ENCODE results near the gene LRRIQ4.

The LRRIQ4 gene

GRCh38 chr3:169771497-169772304, 41.0 kb upstream of the LRRIQ4 start:
- no peak for TF ChIP-seq FOXP2 (optimal IDR thresholded peaks at IDR 0.05; ENCODE audit: borderline replicate concordance, extremely low read depth, extremely low read length, insufficient read depth)
- TF ChIP-seq POLR2AphosphoS5 (IDR thresholded peaks at IDR 0.05; ENCODE audit: low read depth, low read length): no peak
- TF ChIP-seq, protein P1, sequence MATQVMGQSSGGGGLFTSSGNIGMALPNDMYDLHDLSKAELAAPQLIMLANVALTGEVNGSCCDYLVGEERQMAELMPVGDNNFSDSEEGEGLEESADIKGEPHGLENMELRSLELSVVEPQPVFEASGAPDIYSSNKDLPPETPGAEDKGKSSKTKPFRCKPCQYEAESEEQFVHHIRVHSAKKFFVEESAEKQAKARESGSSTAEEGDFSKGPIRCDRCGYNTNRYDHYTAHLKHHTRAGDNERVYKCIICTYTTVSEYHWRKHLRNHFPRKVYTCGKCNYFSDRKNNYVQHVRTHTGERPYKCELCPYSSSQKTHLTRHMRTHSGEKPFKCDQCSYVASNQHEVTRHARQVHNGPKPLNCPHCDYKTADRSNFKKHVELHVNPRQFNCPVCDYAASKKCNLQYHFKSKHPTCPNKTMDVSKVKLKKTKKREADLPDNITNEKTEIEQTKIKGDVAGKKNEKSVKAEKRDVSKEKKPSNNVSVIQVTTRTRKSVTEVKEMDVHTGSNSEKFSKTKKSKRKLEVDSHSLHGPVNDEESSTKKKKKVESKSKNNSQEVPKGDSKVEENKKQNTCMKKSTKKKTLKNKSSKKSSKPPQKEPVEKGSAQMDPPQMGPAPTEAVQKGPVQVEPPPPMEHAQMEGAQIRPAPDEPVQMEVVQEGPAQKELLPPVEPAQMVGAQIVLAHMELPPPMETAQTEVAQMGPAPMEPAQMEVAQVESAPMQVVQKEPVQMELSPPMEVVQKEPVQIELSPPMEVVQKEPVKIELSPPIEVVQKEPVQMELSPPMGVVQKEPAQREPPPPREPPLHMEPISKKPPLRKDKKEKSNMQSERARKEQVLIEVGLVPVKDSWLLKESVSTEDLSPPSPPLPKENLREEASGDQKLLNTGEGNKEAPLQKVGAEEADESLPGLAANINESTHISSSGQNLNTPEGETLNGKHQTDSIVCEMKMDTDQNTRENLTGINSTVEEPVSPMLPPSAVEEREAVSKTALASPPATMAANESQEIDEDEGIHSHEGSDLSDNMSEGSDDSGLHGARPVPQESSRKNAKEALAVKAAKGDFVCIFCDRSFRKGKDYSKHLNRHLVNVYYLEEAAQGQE (IDR thresholded peaks at IDR 0.05; ENCODE audit: insufficient read depth in 1 of 2, low read depth in 2 of 2, low read length in 2 of 2): no peak
- no peak for TF ChIP-seq SIN3A (IDR thresholded peaks at IDR 0.05; ENCODE audit: borderline replicate concordance, insufficient read depth, low read length)
- no peak for TF ChIP-seq TAF1 (IDR thresholded peaks at IDR 0.05; ENCODE audit: borderline replicate concordance, insufficient read depth, low read length)

DNA sequence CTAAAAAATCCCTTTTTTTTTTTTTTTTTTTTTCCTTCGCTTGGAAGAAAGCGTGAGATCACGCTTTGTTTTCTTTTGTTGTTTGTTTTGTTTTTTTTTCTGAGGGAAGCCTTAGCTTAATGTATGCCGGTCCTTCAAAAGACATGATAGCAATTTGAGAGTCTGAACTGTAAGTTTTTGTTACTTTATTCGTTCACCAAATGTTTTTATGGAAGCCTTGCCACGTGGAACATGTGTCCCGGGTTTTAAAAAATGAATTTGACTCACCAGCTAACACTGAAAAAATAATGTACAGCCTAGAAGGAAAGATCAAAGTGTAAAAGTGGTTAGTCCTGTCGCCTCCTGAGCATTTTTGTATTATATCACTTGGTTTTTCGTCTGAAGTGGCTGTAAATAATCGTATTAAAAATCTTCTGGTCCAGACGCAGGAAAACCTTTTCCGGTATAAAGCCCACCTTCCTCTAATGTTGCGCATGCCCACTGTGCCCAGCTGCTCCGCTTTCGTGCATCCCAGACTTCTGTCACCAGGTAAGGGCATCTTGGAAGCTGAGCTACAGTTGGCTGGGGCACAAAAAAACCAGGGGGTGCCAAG, 40.3 kb upstream of the LRRIQ4 start:
- TF ChIP-seq SIN3A (IDR thresholded peaks at IDR 0.05; ENCODE audit: borderline replicate concordance, insufficient read depth, low read length): no peak
- TF ChIP-seq FOXP2 (optimal IDR thresholded peaks at IDR 0.05; ENCODE audit: borderline replicate concordance, extremely low read depth, extremely low read length, insufficient read depth): no peak
- TF ChIP-seq TAF1 (IDR thresholded peaks at IDR 0.05; ENCODE audit: borderline replicate concordance, insufficient read depth, low read length): no peak
- no peak; the same call in 1 of the 2 replicates for TF ChIP-seq POLR2AphosphoS5 (IDR thresholded peaks at IDR 0.05; ENCODE audit: low read depth, low read length)
- TF ChIP-seq, protein P1 (IDR thresholded peaks at IDR 0.05; ENCODE audit: insufficient read depth in 1 of 2, low read depth in 2 of 2, low read length in 2 of 2): no peak

DNA sequence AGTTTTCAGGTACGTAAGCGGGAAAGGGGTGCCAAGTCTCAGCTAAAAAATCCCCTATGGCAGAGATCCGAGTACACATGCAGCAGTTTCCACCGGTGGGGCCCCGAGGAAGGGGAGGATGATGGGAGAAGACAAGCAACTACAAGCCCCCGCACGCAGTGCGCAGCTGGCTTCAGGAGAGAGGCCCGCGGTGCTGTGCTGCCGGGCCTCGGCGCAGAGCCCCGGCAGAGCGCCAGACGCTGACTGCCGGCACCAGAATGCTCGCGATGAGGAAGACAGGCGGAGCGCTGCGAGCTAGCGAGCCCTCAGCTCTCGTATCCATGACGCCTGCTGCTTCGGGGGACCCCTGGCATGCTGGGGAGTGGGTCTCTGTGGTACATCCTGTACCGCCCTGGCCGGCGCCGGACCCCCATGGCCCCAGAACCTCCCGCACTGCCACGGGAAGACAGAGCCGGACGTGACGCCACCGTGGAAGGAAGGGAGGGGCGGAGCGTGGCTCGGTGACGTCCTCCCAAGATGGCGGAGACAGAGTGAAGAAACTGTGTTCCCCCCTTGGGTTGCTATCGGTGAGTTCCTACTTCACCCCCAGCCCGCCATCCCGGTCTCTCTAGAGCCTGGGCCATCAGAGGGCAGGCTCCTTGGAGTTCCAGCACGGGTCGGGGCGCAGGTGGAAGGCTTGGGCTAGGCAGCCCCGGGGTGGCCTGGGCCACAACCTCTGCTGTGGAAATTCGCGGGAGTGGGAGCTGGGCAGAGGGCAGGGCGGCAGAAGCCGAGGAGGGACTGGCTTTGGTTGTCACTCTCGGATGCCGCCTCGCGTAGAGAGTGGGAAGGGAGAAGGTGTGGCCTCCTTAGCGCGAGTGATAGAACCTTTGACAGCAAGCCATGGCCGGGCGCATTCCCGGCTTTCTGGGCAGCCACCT, 39.5 kb upstream of the LRRIQ4 start, which contains the start of gene MYNN:
MYNN (plus strand) TSS at position 500 of the 920 bp plus-strand sequence. CDS start 900 bp downstream, outside the sequence.
- TF ChIP-seq, protein P1 (IDR thresholded peaks at IDR 0.05; ENCODE audit: insufficient read depth in 1 of 2, low read depth in 2 of 2, low read length in 2 of 2): no peak
- TF ChIP-seq FOXP2 (optimal IDR thresholded peaks at IDR 0.05; ENCODE audit: borderline replicate concordance, extremely low read depth, extremely low read length, insufficient read depth) (no peak), TAF1 (IDR thresholded peaks at IDR 0.05; ENCODE audit: borderline replicate concordance, insufficient read depth, low read length) (peak; percentile 84; the same call in 1 of the 2 replicates), POLR2AphosphoS5 (IDR thresholded peaks at IDR 0.05; ENCODE audit: low read depth, low read length) (peak; percentile 76), SIN3A (IDR thresholded peaks at IDR 0.05; ENCODE audit: borderline replicate concordance, insufficient read depth, low read length) (no peak)

DNA sequence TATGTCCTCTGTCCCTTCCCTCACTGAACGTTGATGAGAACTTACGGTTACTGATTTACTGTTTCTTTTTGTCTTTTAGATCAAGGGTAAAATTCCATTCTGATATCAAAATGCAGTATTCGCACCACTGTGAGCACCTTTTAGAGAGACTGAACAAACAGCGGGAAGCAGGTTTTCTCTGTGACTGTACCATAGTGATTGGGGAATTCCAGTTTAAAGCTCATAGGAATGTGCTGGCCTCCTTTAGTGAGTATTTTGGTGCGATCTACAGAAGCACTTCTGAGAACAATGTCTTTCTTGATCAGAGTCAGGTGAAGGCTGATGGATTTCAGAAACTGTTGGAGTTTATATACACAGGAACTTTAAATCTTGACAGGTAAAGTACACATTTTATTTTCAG, 38.5 kb upstream of the LRRIQ4 start:
- no peak for TF ChIP-seq TAF1 (IDR thresholded peaks at IDR 0.05; ENCODE audit: borderline replicate concordance, insufficient read depth, low read length)
- no peak for TF ChIP-seq POLR2AphosphoS5 (IDR thresholded peaks at IDR 0.05; ENCODE audit: low read depth, low read length)
- TF ChIP-seq SIN3A (IDR thresholded peaks at IDR 0.05; ENCODE audit: borderline replicate concordance, insufficient read depth, low read length): no peak
- TF ChIP-seq FOXP2 (optimal IDR thresholded peaks at IDR 0.05; ENCODE audit: borderline replicate concordance, extremely low read depth, extremely low read length, insufficient read depth): no peak
- TF ChIP-seq, protein P1 (IDR thresholded peaks at IDR 0.05; ENCODE audit: insufficient read depth in 1 of 2, low read depth in 2 of 2, low read length in 2 of 2): no peak

Measured in PFSK-1 (cell line).